Measurements from ENCODE around the gene LRRC34. TPM values are rescaled to one million over a fixed set of nuclear protein-coding genes. Genes with fewer than 3 reads are reported as not detected.

The LRRC34 gene
- total and polyA plus RNA-seq, 2 of the 8 experiments (the other 6 are each of a cell fraction or from before 2014, with no cell fraction given): 3.3 to 4.1 TPM

- ChIA-PET CTCF (ENCODE audit: partially characterized antibody) (no interaction called here), POLR2A (ENCODE audit: partially characterized antibody) (interaction anchor here (1.1 kb wide), 1 partner anchor 9 kb away, joined by 3 read pairs; no protein-coding TSS in a partner anchor)
- Histone ChIP-seq H4K5ac (ENCODE audit: insufficient read length, low read depth, low read length) (no peak overlapping the region), H2BK15ac (ENCODE audit: low read length) (no peak overlapping the region), H3K23ac (ENCODE audit: insufficient read length) (no peak overlapping the region), H2BK20ac (ENCODE audit: low read length) (no peak overlapping the region), H3K36me3 (ENCODE audit: control insufficient read depth in 2 of 4, insufficient read depth in 4 of 4, low read length in 3 of 4) (no peaks in the 10 kb centered on the region), H3K27me3 (replicated peaks in 1 of 4; ENCODE audit: control insufficient read depth in 3 of 4, extremely low read depth in 1 of 4, insufficient read depth in 3 of 4, low read length in 3 of 4) (peaks cover 0 to 1% (median 0%) of the 10 kb centered on the region in 4 experiments; a peak in 1 of 7 replicates), H2BK5ac (ENCODE audit: low read depth, low read length) (no peak overlapping the region), H3K56ac (replicated peaks; ENCODE audit: insufficient read length, low read depth, low read length) (no peak overlapping the region), H3K4ac (replicated peaks; ENCODE audit: insufficient read length, low read depth, low read length) (no peak overlapping the region), H3K9ac (replicated peaks in 1 of 4; ENCODE audit: extremely low read depth in 1 of 4, low read depth in 3 of 4, low read length in 3 of 4) (no peak overlapping the region), H4K91ac (replicated peaks; ENCODE audit: insufficient read length, low read length) (no peak overlapping the region), H2BK12ac (ENCODE audit: low read depth, low read length) (no peak overlapping the region), H4K8ac (ENCODE audit: extremely low read depth, insufficient read depth, low read length) (no peak overlapping the region), H3K4me1 (replicated peaks in 1 of 4; ENCODE audit: control insufficient read depth in 3 of 4, insufficient read depth in 4 of 4, low read length in 3 of 4) (peaks cover 0 to 2% (median 0%) of the 10 kb centered on the region in 4 experiments; a peak in 2 of 7 replicates), H3K4me3 (ENCODE audit: extremely low read depth in 1 of 4, insufficient read depth in 2 of 4, low read depth in 3 of 4, low read length in 4 of 4) (no peak overlapping the region), H2AK5ac (ENCODE audit: low read depth, low read length) (no peak overlapping the region), H2AFZ (ENCODE audit: low read length) (no peak overlapping the region), H3K9me3 (ENCODE audit: insufficient read depth in 2 of 2, low read depth in 1 of 2, low read length in 1 of 2) (no peaks in the 10 kb centered on the region), H3K14ac (ENCODE audit: insufficient read length) (no peak overlapping the region), H3K79me2 (ENCODE audit: control insufficient read depth in 1 of 2, insufficient read depth in 2 of 2, low read length in 2 of 2) (no peaks in the 10 kb centered on the region), H4K20me1 (replicated peaks in 1 of 2; ENCODE audit: control insufficient read depth in 1 of 2, insufficient read depth in 2 of 2, low read length in 2 of 2) (no peaks in the 10 kb centered on the region), H3K27ac (ENCODE audit: low read depth, low read length) (no peak overlapping the region), H3K23me2 (ENCODE audit: low read depth, low read length) (no peaks in the 10 kb centered on the region), H3K4me2 (ENCODE audit: insufficient read depth in 1 of 2, low read depth in 2 of 2, low read length in 2 of 2) (no peak overlapping the region), H3K79me1 (ENCODE audit: low read depth, low read length) (no peaks in the 10 kb centered on the region), H3K18ac (ENCODE audit: extremely low read depth, low read length) (no peak overlapping the region), H2BK120ac (replicated peaks; ENCODE audit: low read depth, low read length) (no peak overlapping the region)
- TF ChIP-seq ZNF274 (IDR thresholded peaks at IDR 0.05; ENCODE audit: borderline replicate concordance, extremely low read depth, low read length): no peak
- TF ChIP-seq RXRA (IDR thresholded peaks at IDR 0.05; ENCODE audit: insufficient read depth, low read depth, low read length): no peak
- TF ChIP-seq SP1 (IDR thresholded peaks at IDR 0.05; ENCODE audit: low read depth, low read length): no peak
- FAIRE-seq (no peak), DNase-seq (ENCODE audit: low read depth in 1 of 2, low spot score in 2 of 2) (no peak)
- WGBS, 2 experiments (ENCODE audit: extremely low coverage in 1 of 2, insufficient coverage in 1 of 2, insufficient read length in 1 of 2, insufficient replicate concordance in 2 of 2, low coverage in 1 of 2, low lambda C conversion rate in 2 of 2, missing lambda C conversion rate in 1 of 2): 73% methylated on average over 3 of the region's 3 CpGs; no CpG with 5 or more reads in 1 of the 2 experiments
Observed at GRCh38 chr3:169748670-169749069, 64.0 kb downstream of the LRRC34 start.

All from H1 (cell line).